RWPE2 (cell line): ENCODE measurements around the gene PTPRM.

ENCODE experiments used
- ATAC-seq: fragments of 200-7000 bp; cut with Tn5 transposase; 3 replicates; pipeline ENCODE4 v1.9.1; 2021; ENCODE audit warnings: low read depth
- DNase-seq: peaks from one replicate; pipeline ENCODE4 v3.0.0-alpha.2; 2020; ENCODE audit warnings: low spot score
- H3K27ac ChIP-seq: fragments of 450-650 bp; 2 replicates; pipeline ENCODE4 v1.5.1; 2017; ENCODE audit warnings: mild to moderate bottlenecking; ENCODE audit not compliant: poor library complexity, severe bottlenecking
- H3K27me3 ChIP-seq: fragments of 250-450 bp; sonication (Bioruptor Pico); 2 replicates; pipeline ENCODE4 v1.5.1; 2021; ENCODE audit warnings: mild to moderate bottlenecking, moderate library complexity; ENCODE audit not compliant: insufficient read depth, poor library complexity, severe bottlenecking
- H3K36me3 ChIP-seq: fragments of 250-450 bp; sonication (Bioruptor Pico); 2 replicates; pipeline ENCODE4 v1.5.1; 2020; ENCODE audit warnings: low read depth, mild to moderate bottlenecking, moderate library complexity
- H3K4me1 ChIP-seq: fragments of 250-450 bp; sonication (Bioruptor Pico); 2 replicates; pipeline ENCODE4 v1.5.1; 2021; ENCODE audit warnings: mild to moderate bottlenecking, moderate library complexity; ENCODE audit not compliant: insufficient read depth, poor library complexity, severe bottlenecking
- H3K4me3 ChIP-seq: fragments of 250-450 bp; sonication (Bioruptor Pico); 2 replicates; pipeline ENCODE4 v1.5.1; 2021; ENCODE audit warnings: mild to moderate bottlenecking, moderate library complexity; ENCODE audit not compliant: severe bottlenecking
- H3K9me3 ChIP-seq: fragments of 250-450 bp; sonication (Bioruptor Pico); 2 replicates; pipeline ENCODE4 v1.5.1; 2021; ENCODE audit warnings: mild to moderate bottlenecking, moderate library complexity; ENCODE audit not compliant: severe bottlenecking
- CTCF ChIP-seq: fragments of 450-650 bp; IDR thresholded peaks from one replicate; pipeline ENCODE4 v1.5.1; 2017; ENCODE audit warnings: mild to moderate bottlenecking, moderate library complexity; ENCODE audit not compliant: poor library complexity, severe bottlenecking

Gene PTPRM

GRCh38 chr18:7725897-7726296 lies 158.8 kb downstream of the PTPRM start:
- Histone ChIP-seq H3K27me3 (no peaks in the 10 kb centered on the region), H3K36me3 (no peaks in the 10 kb centered on the region), H3K4me3 (no peak overlapping the region), H3K4me1 (peaks cover 8% of the 10 kb centered on the region), H3K9me3 (no peaks in the 10 kb centered on the region), H3K27ac (no peak overlapping the region)
- DNase-seq: no peak
- TF ChIP-seq CTCF: no peak
- no peak for ATAC-seq

DNA sequence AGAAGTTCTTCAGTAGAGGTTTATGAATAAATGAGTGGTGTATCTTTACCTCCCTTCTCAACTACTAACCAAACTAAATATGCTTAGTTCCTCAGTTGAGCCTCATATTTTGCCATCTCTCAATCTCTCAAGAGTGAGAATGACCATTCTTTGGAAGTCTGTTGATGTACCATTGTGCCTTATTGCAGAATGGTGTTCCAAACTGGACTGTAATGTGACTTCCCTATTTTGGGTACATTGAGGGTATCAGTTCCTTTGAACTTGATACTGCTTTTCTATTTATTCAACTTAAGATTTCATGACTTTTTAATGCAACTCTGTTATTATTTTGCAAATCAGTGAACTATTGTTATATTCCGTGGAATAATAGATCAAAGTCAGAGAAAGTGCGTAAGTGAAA lies 159.4 kb downstream of the PTPRM start:
- Histone ChIP-seq H3K4me1 (peaks cover 8% of the 10 kb centered on the region), H3K4me3 (no peak overlapping the region), H3K9me3 (no peaks in the 10 kb centered on the region), H3K27ac (no peak overlapping the region), H3K27me3 (no peaks in the 10 kb centered on the region), H3K36me3 (no peaks in the 10 kb centered on the region)
- ATAC-seq (no peak), DNase-seq (no peak)
- no peak for TF ChIP-seq CTCF

DNA sequence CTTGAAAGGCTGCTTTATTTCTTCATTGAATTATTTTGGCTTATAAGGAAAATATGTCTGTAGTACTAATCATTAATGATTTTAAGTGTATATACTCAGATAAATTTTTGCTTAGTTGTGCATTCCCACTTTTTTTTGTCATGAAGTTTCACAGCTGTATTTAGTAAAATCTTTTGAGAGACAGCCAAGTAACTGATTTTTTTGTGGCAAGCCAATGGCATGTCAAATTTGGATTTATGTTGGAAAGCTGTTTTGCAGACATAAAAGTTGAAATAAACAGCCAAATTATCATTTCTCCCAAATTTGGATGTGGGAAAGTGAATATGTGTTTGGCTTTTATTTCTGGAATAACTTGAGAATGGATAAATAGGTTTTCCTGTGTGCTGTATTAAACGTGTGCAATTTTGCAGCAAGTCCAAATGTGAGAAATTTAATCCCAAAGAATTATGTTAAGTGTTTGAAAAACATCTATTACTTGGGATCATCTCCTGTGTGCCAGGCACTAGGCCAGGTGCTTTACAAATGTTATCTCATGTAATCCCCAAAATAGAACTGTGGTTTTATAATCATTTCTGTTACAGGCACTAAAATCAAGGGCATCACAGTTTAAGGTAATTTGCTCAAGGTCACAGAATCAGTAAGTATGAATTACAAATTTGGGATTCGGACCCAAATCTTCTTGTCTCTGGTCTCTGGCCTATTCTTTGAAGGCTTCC lies 160.4 kb downstream of the PTPRM start:
- Histone ChIP-seq H3K4me3 (no peak overlapping the region), H3K27ac (no peak overlapping the region), H3K36me3 (no peaks in the 10 kb centered on the region), H3K4me1 (peaks cover 8% of the 10 kb centered on the region), H3K9me3 (no peaks in the 10 kb centered on the region), H3K27me3 (no peaks in the 10 kb centered on the region)
- no peak for ATAC-seq
- no peak for DNase-seq
- TF ChIP-seq CTCF: no peak

DNA sequence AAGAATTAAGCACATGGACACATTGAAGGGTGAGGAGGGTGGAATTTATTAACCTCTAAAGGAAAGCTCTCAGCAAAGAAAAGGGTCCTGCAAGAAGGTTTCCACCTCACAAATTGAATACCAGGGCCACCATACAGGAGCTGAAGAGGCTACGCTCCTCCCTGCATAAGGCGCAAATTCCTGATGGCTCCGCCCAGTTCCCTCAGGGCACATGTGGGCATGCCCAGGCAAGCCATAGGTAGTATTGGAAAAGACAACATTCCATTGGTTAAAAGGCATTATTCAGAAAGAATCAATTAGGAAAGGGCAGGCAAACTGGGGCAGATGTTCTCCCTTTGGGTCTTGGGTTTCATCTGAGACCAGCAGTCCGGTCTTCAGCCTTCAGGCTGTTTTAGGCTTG lies 161.2 kb downstream of the PTPRM start:
- Histone ChIP-seq H3K27me3 (no peaks in the 10 kb centered on the region), H3K4me1 (peaks cover 8% of the 10 kb centered on the region), H3K4me3 (no peak overlapping the region), H3K27ac (no peak overlapping the region), H3K36me3 (no peaks in the 10 kb centered on the region), H3K9me3 (no peaks in the 10 kb centered on the region)
- ATAC-seq: no peak
- no peak for DNase-seq
- no peak for TF ChIP-seq CTCF

- TF ChIP-seq CTCF: no peak
- no peak for ATAC-seq
Observed at GRCh38 chr18:7729868-7730267, 162.8 kb downstream of the PTPRM start.

More at GRCh38 chr18:7729868-7730267, 162.8 kb downstream of the PTPRM start:
- Histone ChIP-seq H3K27me3 (no peaks in the 10 kb centered on the region), H3K4me3 (no peak overlapping the region), H3K4me1 (peaks cover 8% of the 10 kb centered on the region), H3K9me3 (no peaks in the 10 kb centered on the region), H3K27ac (no peak overlapping the region), H3K36me3 (no peaks in the 10 kb centered on the region)
- no peak for DNase-seq
